HEK293 (cell line): ENCODE results near the gene USHBP1.

Experiments
- GLIS1 ChIP-seq: fragments of 450-650 bp; formaldehyde crosslinking; IDR thresholded peaks from 2 replicates; pipeline ENCODE4 v1.5.1; 2016; ENCODE audit warnings: missing biosample characterization, missing genetic modification characterization
- KLF1 ChIP-seq: fragments of 450-650 bp; formaldehyde crosslinking; IDR thresholded peaks from 2 replicates; pipeline ENCODE4 v1.5.1; 2016; ENCODE audit warnings: missing biosample characterization, missing genetic modification characterization
- KLF9 ChIP-seq: fragments of 450-650 bp; formaldehyde crosslinking; IDR thresholded peaks from 2 replicates; pipeline ENCODE4 v1.5.1; 2016; ENCODE audit warnings: missing biosample characterization, missing genetic modification characterization, low read depth
- OSR2 ChIP-seq: fragments of 450-650 bp; formaldehyde crosslinking; IDR thresholded peaks from 2 replicates; pipeline ENCODE4 v1.5.1; 2016; ENCODE audit warnings: missing biosample characterization, missing genetic modification characterization
- PATZ1 ChIP-seq: fragments of 450-650 bp; formaldehyde crosslinking; IDR thresholded peaks from 2 replicates; pipeline ENCODE4 v1.5.1; 2016; ENCODE audit warnings: missing biosample characterization, missing genetic modification characterization
- PRDM10 ChIP-seq: fragments of 450-650 bp; formaldehyde crosslinking; IDR thresholded peaks from 2 replicates; pipeline ENCODE4 v1.5.1; 2016; ENCODE audit warnings: missing biosample characterization, missing genetic modification characterization
- PRDM4 ChIP-seq: fragments of 450-650 bp; formaldehyde crosslinking; IDR thresholded peaks from 2 replicates; pipeline ENCODE4 v1.5.1; 2017; ENCODE audit warnings: missing biosample characterization, missing genetic modification characterization
- REST ChIP-seq: fragments of 450-650 bp; formaldehyde crosslinking; IDR thresholded peaks from 2 replicates; pipeline ENCODE4 v1.5.1; 2016; ENCODE audit warnings: missing biosample characterization, missing genetic modification characterization
- ZBTB7A ChIP-seq: fragments of 450-650 bp; formaldehyde crosslinking; IDR thresholded peaks from 2 replicates; pipeline ENCODE4 v1.5.1; 2016; ENCODE audit warnings: low read depth, missing biosample characterization, missing genetic modification characterization
- ZFP37 ChIP-seq: fragments of 450-650 bp; formaldehyde crosslinking; IDR thresholded peaks from 2 replicates; pipeline ENCODE4 v1.5.1; 2016; ENCODE audit warnings: missing biosample characterization, missing genetic modification characterization
- ZNF121 ChIP-seq: fragments of 450-650 bp; formaldehyde crosslinking; IDR thresholded peaks from 2 replicates; pipeline ENCODE4 v1.5.1; 2016; ENCODE audit warnings: missing biosample characterization, missing genetic modification characterization
- ZNF155 ChIP-seq: fragments of 450-650 bp; formaldehyde crosslinking; IDR thresholded peaks from 2 replicates; pipeline ENCODE4 v1.5.1; 2016; ENCODE audit warnings: missing biosample characterization, missing genetic modification characterization
- ZNF18 ChIP-seq: fragments of 450-650 bp; formaldehyde crosslinking; IDR thresholded peaks from 2 replicates; pipeline ENCODE4 v1.5.1; 2016; ENCODE audit warnings: missing biosample characterization, missing genetic modification characterization
- ZNF2 ChIP-seq: fragments of 450-650 bp; formaldehyde crosslinking; IDR thresholded peaks from 2 replicates; pipeline ENCODE4 v1.5.1; 2016; ENCODE audit warnings: missing biosample characterization, missing genetic modification characterization
- ZNF561 ChIP-seq: fragments of 450-650 bp; IDR thresholded peaks from 2 replicates; pipeline ENCODE4 v1.5.1; 2018; ENCODE audit warnings: missing biosample characterization, missing genetic modification characterization, borderline replicate concordance
- ZNF629 ChIP-seq: fragments of 450-650 bp; formaldehyde crosslinking; IDR thresholded peaks from 2 replicates; pipeline ENCODE4 v1.5.1; 2017; ENCODE audit warnings: missing biosample characterization, missing genetic modification characterization
- ZNF639 ChIP-seq: fragments of 450-650 bp; formaldehyde crosslinking; IDR thresholded peaks from 2 replicates; pipeline ENCODE4 v1.5.1; 2016; ENCODE audit warnings: missing biosample characterization, missing genetic modification characterization
- ZNF645 ChIP-seq: fragments of 450-650 bp; formaldehyde crosslinking; IDR thresholded peaks from 2 replicates; pipeline ENCODE4; 2016; ENCODE audit warnings: missing biosample characterization, missing genetic modification characterization
- ZNF785 ChIP-seq: fragments of 450-650 bp; formaldehyde crosslinking; IDR thresholded peaks from 2 replicates; pipeline ENCODE4 v1.5.1; 2016; ENCODE audit warnings: missing biosample characterization, missing genetic modification characterization
- ZSCAN5A ChIP-seq: fragments of 450-650 bp; formaldehyde crosslinking; IDR thresholded peaks from 2 replicates; pipeline ENCODE4 v1.5.1; 2016; ENCODE audit warnings: missing biosample characterization, missing genetic modification characterization

USHBP1 gene

GRCh38 chr19:17309198-17309964, 44.8 kb upstream of the USHBP1 start, which contains the start of gene DDA1 (continued):
- TF ChIP-seq PRDM10, result peak; percentile 27; the same call in 1 of the 2 replicates
- TF ChIP-seq KLF9 (tag by site-specific recombination), result peak; percentile 85
- peak; percentile 66; the same call in 1 of the 2 replicates for TF ChIP-seq KLF1 (tag by site-specific recombination)
- TF ChIP-seq ZNF2, result no peak
- no peak for TF ChIP-seq ZNF785 (tag by site-specific recombination)
- TF ChIP-seq ZNF645 (tag by site-specific recombination), result no peak
- peak; percentile 17; the same call in 1 of the 2 replicates for TF ChIP-seq ZNF18 (tag by site-specific recombination)
- TF ChIP-seq ZFP37 (tag by site-specific recombination), result 0 out of 2 replicates have a peak, but pooled peaks have one; percentile 23
- peak; percentile 72 for TF ChIP-seq PATZ1
- TF ChIP-seq GLIS1, result peak; percentile 36; the same call in 1 of the 2 replicates
- TF ChIP-seq ZNF561 (tag by site-specific recombination), result no peak
- 0 out of 2 replicates have a peak, but pooled peaks have one; percentile 44 for TF ChIP-seq ZSCAN5A
- peak; percentile 93 for TF ChIP-seq ZBTB7A (tag by site-specific recombination)
- TF ChIP-seq ZNF639, result 0 out of 2 replicates have a peak, but pooled peaks have one; percentile 42
- no peak for TF ChIP-seq OSR2 (tag by site-specific recombination)
- TF ChIP-seq PRDM4 (tag by site-specific recombination), result no peak
- no peak for TF ChIP-seq ZNF155 (tag by site-specific recombination)
- TF ChIP-seq REST (tag by site-specific recombination), result no peak
- TF ChIP-seq ZNF629 (tag by site-specific recombination), result peak; percentile 57; the same call in 1 of the 2 replicates
- no peak for TF ChIP-seq ZNF121 (tag by site-specific recombination)
